Occipital lobe (tissue), 2 donors: ENCODE data around the gene FOXD2. TPM values are rescaled to one million over a fixed set of nuclear protein-coding genes. Genes with fewer than 3 reads are reported as not detected.
"Not testable (repeated sequence)": the region's sequence is repeated elsewhere in the genome, so short reads cannot be mapped to it uniquely, and the experiment has no call there.

Experiments
- DNase-seq: peaks from one replicate; lab custom pipeline; 2025; lab: John Stamatoyannopoulos, UW
- total RNA-seq: library from RNA; depleted of rRNA; stranded (reverse); fragments of >200 nt; gene quantifications from one replicate; pipeline ENCODE4 v1.2.3, GENCODE V29; 2014

Gene FOXD2
- total RNA-seq, 1 donor from 2014 or later, result 0.31 TPM

GRCh38 chr1:47439017-47439818, 1.4 kb downstream of the FOXD2 start:
- no peak for DNase-seq

GRCh38 chr1:47439819-47440598, 2.2 kb downstream of the FOXD2 start:
- DNase-seq, result no peak

- no peak for DNase-seq
These were observed 2.8 kb downstream of the FOXD2 start for GRCh38 chr1:47440599-47441081.

DNA sequence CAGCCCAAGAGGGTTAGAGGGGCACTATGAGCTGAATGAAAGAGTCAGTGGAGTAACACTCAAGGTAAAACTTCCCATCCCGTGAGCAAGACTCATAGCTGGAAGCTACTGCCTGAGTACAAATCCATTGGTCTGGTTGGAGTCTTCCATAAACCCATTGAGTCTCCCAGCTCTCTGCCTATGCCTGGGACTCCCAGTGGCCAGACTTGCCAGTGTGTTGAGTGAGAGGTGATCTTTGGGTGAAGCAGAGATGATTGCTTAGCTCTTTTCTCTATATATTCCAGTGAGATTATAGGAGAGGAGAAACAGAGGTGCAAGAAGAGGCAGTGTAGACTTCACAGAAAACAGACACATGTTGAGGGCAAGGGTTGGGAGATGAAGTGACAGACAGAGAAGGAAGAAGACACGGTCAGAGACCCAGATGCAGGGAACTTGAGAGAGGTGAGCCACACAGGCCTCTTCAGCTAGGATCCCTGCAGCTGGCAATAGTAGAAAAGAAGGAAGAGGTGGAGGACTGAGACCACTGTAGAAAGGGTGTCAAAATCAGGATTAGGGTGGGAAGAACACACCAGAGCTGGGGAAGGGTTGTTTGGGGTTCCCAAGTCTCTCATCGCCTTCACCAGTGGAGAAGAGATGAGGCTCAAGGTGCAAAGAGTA, 3.7 kb downstream of the FOXD2 start:
- no peak for DNase-seq

GRCh38 chr1:47442202-47442601, 4.4 kb downstream of the FOXD2 start:
- DNase-seq, result no peak

DNA sequence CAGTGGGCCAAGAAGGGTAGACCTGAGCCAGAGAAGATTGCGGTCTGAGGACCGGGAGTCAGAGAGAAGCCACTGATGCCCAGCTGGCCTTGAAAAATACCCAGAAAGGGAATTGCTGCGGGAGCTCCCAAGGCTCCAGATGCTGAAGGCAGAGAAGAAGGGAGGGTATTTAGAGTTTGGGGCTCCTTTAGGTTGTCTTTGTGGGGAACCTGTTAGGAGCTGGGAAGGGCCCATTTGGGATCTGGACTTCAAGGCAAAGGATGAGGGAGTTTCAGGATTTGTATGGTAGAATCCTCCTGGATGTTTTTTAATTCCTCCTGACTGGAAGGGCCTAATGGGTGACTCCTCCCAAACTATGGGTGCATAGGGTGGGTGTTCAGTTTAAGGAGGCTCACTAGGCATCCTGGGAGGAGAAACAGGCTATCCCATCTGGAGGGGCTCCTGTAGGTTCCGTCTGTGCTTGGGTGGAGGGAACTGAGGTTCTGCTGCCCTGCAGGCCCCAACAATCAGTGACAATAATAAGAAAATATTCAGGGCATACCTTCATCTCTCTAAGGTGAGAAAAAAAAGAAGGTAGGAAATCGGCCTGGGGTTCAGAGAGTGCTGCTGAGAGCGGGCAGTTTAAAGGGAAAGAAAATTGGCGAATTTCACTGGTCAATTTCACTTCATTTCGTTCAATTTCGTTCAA, 5.1 kb downstream of the FOXD2 start:
- DNase-seq, result no peak

DNA sequence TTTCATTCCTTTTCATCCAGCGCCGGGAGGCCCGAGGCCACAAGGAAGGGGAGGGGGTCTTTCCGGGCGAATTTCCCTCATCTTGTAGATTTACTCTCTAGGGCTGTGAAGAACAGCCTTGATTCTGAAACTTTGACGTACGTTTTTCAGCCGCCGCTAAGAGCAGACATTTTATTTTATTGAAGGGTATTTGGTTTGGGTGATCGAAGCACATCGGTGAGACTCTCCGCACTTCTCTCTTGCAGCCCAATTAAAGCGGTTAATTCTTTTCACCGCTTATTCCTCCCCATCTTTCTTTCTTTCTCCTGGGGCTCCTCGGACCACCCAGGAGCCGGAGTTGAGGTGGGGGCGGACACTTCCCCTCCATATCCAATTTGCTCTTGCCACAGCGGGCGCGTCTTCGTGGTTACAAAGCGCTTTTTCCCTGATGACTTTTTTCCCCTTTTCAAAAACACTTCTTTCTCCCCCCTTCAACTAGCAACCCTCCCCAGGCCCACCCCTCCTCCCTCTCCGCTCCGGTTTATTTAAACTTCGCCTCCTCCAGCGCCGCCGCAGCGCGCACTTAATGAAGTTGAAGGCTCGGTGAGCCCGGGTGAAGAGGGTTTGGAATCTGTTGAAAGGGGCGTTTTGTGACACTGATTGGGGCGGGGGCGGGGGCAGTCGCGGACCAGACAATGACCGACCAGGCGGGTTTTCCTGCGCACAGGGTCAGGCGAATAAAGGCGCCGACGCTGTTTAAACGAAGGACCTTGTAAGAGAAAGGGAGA, 5.9 kb downstream of the FOXD2 start:
- no peak for DNase-seq

DNA sequence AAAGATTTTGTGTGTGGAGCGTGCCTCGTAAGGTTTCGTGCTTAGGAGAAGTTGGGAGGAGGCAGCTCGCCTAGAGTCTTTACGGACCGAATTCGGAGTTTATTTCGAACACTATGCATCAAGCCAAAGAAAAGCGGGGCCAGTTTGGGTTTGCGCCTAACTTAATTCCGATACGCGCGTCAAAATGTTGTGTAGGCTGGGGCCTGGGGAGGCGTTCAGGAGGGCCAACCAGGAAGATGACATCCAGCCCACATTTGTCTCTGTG, 6.4 kb downstream of the FOXD2 start:
- no peak for DNase-seq

GRCh38 chr1:47444562-47445465, 7.0 kb downstream of the FOXD2 start:
- no peak for DNase-seq

DNA sequence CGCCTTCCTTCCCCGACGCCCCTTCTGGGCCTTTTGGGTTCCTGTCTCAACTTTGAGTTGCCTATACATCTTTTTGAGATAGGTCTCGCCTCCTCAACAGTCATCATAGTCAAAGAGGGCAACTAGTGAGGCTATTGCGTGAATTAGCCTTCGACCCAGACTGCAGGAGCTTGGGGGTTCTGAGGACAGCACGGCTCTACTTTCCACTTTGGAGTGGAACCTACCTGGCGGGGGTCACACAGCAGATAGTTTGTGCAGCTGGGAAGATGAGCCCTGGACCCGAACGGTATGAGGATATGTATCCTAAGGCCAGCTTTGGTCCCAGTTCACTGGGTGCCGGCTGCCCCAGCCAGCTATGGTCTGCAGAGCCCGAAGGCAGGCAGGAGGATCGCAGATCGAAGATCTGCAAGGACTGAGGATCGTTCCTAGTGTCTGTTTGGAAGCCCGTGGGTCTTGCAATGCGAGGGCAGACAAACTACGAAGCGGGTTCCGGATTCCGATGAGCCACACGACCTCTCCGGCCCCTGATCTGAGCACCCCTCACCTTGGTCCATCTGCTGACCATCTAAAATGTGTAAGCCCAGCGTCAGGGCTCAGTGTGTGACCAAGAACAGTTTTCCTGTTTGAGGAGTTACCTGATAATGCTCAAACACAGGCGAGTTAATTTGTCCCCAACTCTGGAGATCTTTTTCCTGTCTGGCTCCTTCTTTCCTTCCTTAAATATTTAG, 8.1 kb downstream of the FOXD2 start:
- DNase-seq, result no peak

GRCh38 chr1:47448462-47449222, 10.8 kb downstream of the FOXD2 start:
- no peak for DNase-seq

GRCh38 chr1:47449822-47450552, 12.1 kb downstream of the FOXD2 start:
- no peak for DNase-seq

DNA sequence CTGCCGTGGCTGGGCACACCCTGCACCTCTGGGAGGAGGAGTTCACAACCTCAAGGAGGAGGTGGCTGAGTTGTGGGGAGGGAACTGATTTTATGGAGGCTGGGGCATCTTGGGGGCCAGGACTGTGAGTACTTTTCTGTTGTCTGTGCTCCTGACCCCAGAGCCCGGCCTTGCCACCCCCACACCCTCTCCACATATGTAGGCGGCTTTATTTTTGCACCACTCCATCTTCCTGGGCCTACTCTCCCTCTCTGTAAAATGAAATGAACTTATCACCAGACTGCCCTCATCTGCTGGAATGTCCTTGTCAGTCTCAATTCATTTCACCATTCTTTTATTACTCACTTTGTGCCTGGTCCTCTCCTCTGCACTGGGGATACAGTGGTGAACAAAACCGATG, 12.8 kb downstream of the FOXD2 start:
- DNase-seq, result no peak

- DNase-seq, result no peak
These were observed 14.6 kb downstream of the FOXD2 start for GRCh38 chr1:47452426-47452825.

- DNase-seq, result not testable (repeated sequence)
These were observed 16.1 kb downstream of the FOXD2 start for GRCh38 chr1:47453910-47454309.

DNA sequence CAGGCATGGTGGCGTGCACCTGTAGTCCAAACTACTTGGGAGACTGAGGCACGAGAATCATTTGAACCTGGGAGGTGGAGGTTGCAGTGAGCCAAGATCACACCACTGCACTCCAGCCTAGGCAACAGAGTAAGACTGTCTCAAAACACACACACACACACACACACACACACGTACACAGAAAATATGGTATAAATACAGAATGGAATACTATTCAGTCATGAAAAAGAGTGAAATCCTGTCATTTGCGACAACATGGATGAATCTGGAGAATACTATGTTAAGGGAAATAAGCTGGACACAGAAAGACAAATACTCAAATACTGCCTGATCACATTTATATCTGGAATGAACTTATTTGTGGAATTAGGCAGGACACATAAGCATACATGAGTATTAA, 18.4 kb downstream of the FOXD2 start:
- no peak for DNase-seq

- not testable (repeated sequence) for DNase-seq
These were observed 19.7 kb downstream of the FOXD2 start for GRCh38 chr1:47457547-47457946.

GRCh38 chr1:47459253-47459788, 21.5 kb downstream of the FOXD2 start:
- no peak for DNase-seq
